WTC11 (cell line): Measurements from ENCODE around the gene BRD4. TPM values are rescaled to one million over a fixed set of nuclear protein-coding genes. Genes with fewer than 3 reads are reported as not detected.

Experiments
- ATAC-seq: fragments of 200-7000 bp; cut with Tn5 transposase; 2 replicates; pipeline ENCODE4 v1.10.0; 2021; ENCODE audit warnings: mild to moderate bottlenecking, moderate library complexity
- CTCF ChIA-PET: fragments of 300-600 bp; sonication (Branson Sonifier 250); formaldehyde crosslinking; loops from one replicate; lab custom pipeline; 2021; ENCODE audit warnings: antibody characterized with exemption; lab: Charles Lee
- POLR2A ChIA-PET: fragments of 350-600 bp; sonication (Branson Sonifier 250); formaldehyde crosslinking; loops from one replicate; lab custom pipeline; 2021; ENCODE audit warnings: antibody characterized with exemption; lab: Charles Lee
- DNase-seq: peaks from one replicate; pipeline ENCODE4 v3.0.0; 2021; ENCODE audit warnings: low spot score
- H3K27ac Mint-ChIP-seq: 2 replicates; pipeline ENCODE4 v1.8.0; 2021; ENCODE audit warnings: mixed read lengths
- H3K27me3 Mint-ChIP-seq: 2 replicates; pipeline ENCODE4 v1.8.0; 2021; ENCODE audit warnings: low read depth, mild to moderate bottlenecking, moderate library complexity, mixed read lengths
- H3K36me3 Mint-ChIP-seq: 2 replicates; pipeline ENCODE4 v1.8.0; 2021; ENCODE audit warnings: mixed read lengths
- H3K4me1 Mint-ChIP-seq: 2 replicates; pipeline ENCODE4 v1.8.0; 2022; ENCODE audit warnings: mixed read lengths
- H3K4me3 Mint-ChIP-seq: 2 replicates; pipeline ENCODE4 v1.8.0; 2021; ENCODE audit warnings: mild to moderate bottlenecking, moderate library complexity, mixed read lengths
- H3K9me3 Mint-ChIP-seq: 2 replicates; pipeline ENCODE4 v1.8.0; 2021; ENCODE audit warnings: mixed read lengths
- TEAD4 ChIP-seq: sonication (generic); formaldehyde crosslinking; IDR thresholded peaks from 2 replicates; pipeline ENCODE4 v1.8.0; 2022; ENCODE audit warnings: mild to moderate bottlenecking, missing genetic modification reagents
- total RNA-seq: library from RNA; stranded (reverse); gene quantifications from 3 replicates; pipeline ENCODE4 v1.2.3, GENCODE V29; 2021

Gene BRD4
- total RNA-seq, 1 experiment from 2014 or later, result 128 TPM

GRCh38 chr19:15187026-15188007 is 145.0 kb downstream of the BRD4 start:
- Mint-ChIP-seq H3K9me3 (no peaks in the 10 kb centered on the region), H3K36me3 (peaks cover 72% of the 10 kb centered on the region), H3K27ac (no peak overlapping the region), H3K4me1 (no peaks in the 10 kb centered on the region), H3K27me3 (no peaks in the 10 kb centered on the region), H3K4me3 (no peak overlapping the region)
- ChIA-PET POLR2A (interaction anchor here (1.4 kb wide), 1 partner anchor 46 kb away, joined by 7 read pairs; no protein-coding TSS in a partner anchor), CTCF (interaction anchor here (0.6 to 3.0 kb wide), 9 partner anchors 8 to 232 kb away, joined by 3 to 13 read pairs (median 3); partner anchors contain the start of gene AKAP8L)
- ATAC-seq, result peak; percentile 85
- no peak for TF ChIP-seq TEAD4
- TF ChIP-seq, all 79 proteins: peak for 0
- DNase-seq, result peak; percentile 61

Other genes starting within 250 kb of the BRD4 start
- 15.0 to 21.9 TPM (median 19.6 TPM) in 3 replicates for gene SYDE1, start 225.1 kb downstream of the BRD4 start, total RNA-seq
- 133 to 153 TPM (median 144 TPM) in 3 replicates for gene NOTCH3, start 131.5 kb downstream of the BRD4 start, total RNA-seq
- gene EPHX3, start 100.1 kb downstream of the BRD4 start, total RNA-seq, result 27.1 to 31.3 TPM (median 29.9 TPM) in 3 replicates
- gene AKAP8, start 47.2 kb upstream of the BRD4 start, total RNA-seq, result 49.1 to 65.9 TPM (median 51.3 TPM) in 3 replicates
- gene AKAP8L, start 86.4 kb upstream of the BRD4 start, total RNA-seq, result 184 to 231 TPM (median 184 TPM) in 3 replicates
- 37.6 to 43.9 TPM (median 40.6 TPM) in 3 replicates for gene WIZ, start 117.4 kb upstream of the BRD4 start, total RNA-seq
- 1.2 to 2.3 TPM (median 1.6 TPM) in 3 replicates for gene RASAL3, start 132.0 kb upstream of the BRD4 start, total RNA-seq
- not detected in 3 replicates for gene PGLYRP2, start 147.0 kb upstream of the BRD4 start, total RNA-seq
- gene CYP4F22, start 176.0 kb upstream of the BRD4 start, total RNA-seq, result 1.2 to 1.7 TPM (median 1.5 TPM) in 3 replicates